ENCODE data around the gene PTCH2. TPM values are rescaled to one million over a fixed set of nuclear protein-coding genes. Genes with fewer than 3 reads are reported as not detected.

PTCH2 gene
- total RNA-seq, 2 experiments from 2014 or later, result 1.2 TPM

GRCh38 chr1:44807364-44808062, 35.5 kb downstream of the PTCH2 start:
- CTCF ChIA-PET, result interaction anchor here (1.7 to 6.5 kb wide), 3 partner anchors 7 to 77 kb away, joined by 6 to 57 read pairs (median 36); partner anchors contain the start of genes PLK3 and RNU5D-1
- peaks cover 0 to 4% of the 10 kb centered on the region in 2 experiments for H3K9me3 ChIP-seq (ENCODE audit: control insufficient read depth in 1 of 2, insufficient read depth in 1 of 2, low read length in 2 of 2)
- H3K4me3 Mint-ChIP-seq, result peak overlapping the region; percentile 83
- peaks cover 43% of the 10 kb centered on the region for H3K36me3 ChIP-seq (ENCODE audit: insufficient read depth, low read length)
- peak; percentile 82 to 98 (median 94) for DNase-seq
- POLR2A ChIA-PET, result interaction anchor here (0.7 to 16.3 kb wide), 15 partner anchors 6 to 880 kb away, joined by 3 to 599 read pairs (median 11); partner anchors contain the start of genes CCDC163, EIF2B3, GPBP1L1 and HECTD3
- peak overlapping the region; percentile 12 for H3K4me3 ChIP-seq (ENCODE audit: low read length)
- H3K9me3 Mint-ChIP-seq, result no peaks in the 10 kb centered on the region
- peaks cover 4% of the 10 kb centered on the region for H3K27me3 Mint-ChIP-seq
- TF ChIP-seq, protein P1, sequence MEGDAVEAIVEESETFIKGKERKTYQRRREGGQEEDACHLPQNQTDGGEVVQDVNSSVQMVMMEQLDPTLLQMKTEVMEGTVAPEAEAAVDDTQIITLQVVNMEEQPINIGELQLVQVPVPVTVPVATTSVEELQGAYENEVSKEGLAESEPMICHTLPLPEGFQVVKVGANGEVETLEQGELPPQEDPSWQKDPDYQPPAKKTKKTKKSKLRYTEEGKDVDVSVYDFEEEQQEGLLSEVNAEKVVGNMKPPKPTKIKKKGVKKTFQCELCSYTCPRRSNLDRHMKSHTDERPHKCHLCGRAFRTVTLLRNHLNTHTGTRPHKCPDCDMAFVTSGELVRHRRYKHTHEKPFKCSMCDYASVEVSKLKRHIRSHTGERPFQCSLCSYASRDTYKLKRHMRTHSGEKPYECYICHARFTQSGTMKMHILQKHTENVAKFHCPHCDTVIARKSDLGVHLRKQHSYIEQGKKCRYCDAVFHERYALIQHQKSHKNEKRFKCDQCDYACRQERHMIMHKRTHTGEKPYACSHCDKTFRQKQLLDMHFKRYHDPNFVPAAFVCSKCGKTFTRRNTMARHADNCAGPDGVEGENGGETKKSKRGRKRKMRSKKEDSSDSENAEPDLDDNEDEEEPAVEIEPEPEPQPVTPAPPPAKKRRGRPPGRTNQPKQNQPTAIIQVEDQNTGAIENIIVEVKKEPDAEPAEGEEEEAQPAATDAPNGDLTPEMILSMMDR (IDR thresholded peaks at IDR 0.05), result no peak
- peaks cover 62% of the 10 kb centered on the region for H3K36me3 Mint-ChIP-seq (ENCODE audit: low read depth)
- H3K4me1 ChIP-seq (ENCODE audit: insufficient read depth, low read length), result peaks cover 100% of the 10 kb centered on the region
- H3K27ac Mint-ChIP-seq, result peak overlapping the region; percentile 99
- peak overlapping the region; percentile 99 to 100 for H3K27ac ChIP-seq (ENCODE audit: low read depth in 1 of 2, low read length in 2 of 2)
- peak; percentile 56 for ATAC-seq (ENCODE audit: poor library complexity)
- H3K27me3 ChIP-seq (ENCODE audit: control insufficient read depth in 1 of 2, insufficient read depth in 2 of 2, low read length in 2 of 2), result no peaks in the 10 kb centered on the region
- intact Hi-C loops (cut with DNase I, micrococcal nuclease), result loop anchor here (10.0 kb wide), 3 partner anchors 177 to 777 kb away; partner anchors contain the start of genes NASP (in 2 of the 2), EIF2B3 (in 1 of the 2), HECTD3 (in 1 of the 2) and UROD (in 1 of the 2)
- H3K4me1 Mint-ChIP-seq (ENCODE audit: low read depth), result peaks cover 79% of the 10 kb centered on the region

- Mint-ChIP-seq H3K4me3 (peak within 1 kb of the TSS; percentile 83), H3K4me1 (ENCODE audit: low read depth) (peaks cover 79% of the 10 kb centered on the region), H3K27ac (peak within 1 kb of the TSS; percentile 99), H3K27me3 (peaks cover 4% of the 10 kb centered on the region), H3K36me3 (ENCODE audit: low read depth) (peaks cover 68% of the 10 kb centered on the region), H3K9me3 (no peaks in the 10 kb centered on the region)
- peaks cover 50% of the 10 kb centered on the region for H3K36me3 ChIP-seq (ENCODE audit: insufficient read depth, low read length)
- TF ChIP-seq, protein P1 (IDR thresholded peaks at IDR 0.05), result no peak
- H3K4me1 ChIP-seq (ENCODE audit: insufficient read depth, low read length), result peaks cover 100% of the 10 kb centered on the region
- intact Hi-C loops (cut with DNase I, micrococcal nuclease), result loop anchor here (10.0 kb wide), 3 partner anchors 178 to 778 kb away; partner anchors contain the start of genes NASP (in 2 of the 2), EIF2B3 (in 1 of the 2), HECTD3 (in 1 of the 2) and UROD (in 1 of the 2)
- peaks cover 0 to 4% of the 10 kb centered on the region in 2 experiments for H3K9me3 ChIP-seq (ENCODE audit: control insufficient read depth in 1 of 2, insufficient read depth in 1 of 2, low read length in 2 of 2)
- H3K27me3 ChIP-seq (ENCODE audit: control insufficient read depth in 1 of 2, insufficient read depth in 2 of 2, low read length in 2 of 2), result no peaks in the 10 kb centered on the region
- ChIA-PET CTCF (interaction anchor here (0.6 to 6.5 kb wide), 3 partner anchors 13 to 182 kb away, joined by 3 to 57 read pairs (median 6); partner anchors contain the start of gene RNU5D-1), POLR2A (interaction anchor here (0.6 to 16.3 kb wide), 9 partner anchors 16 to 497 kb away, joined by 3 to 599 read pairs (median 34); partner anchors contain the start of genes EIF2B3, HECTD3, RNU5D-1 and RPS8)
- peak within 1 kb of the TSS; percentile 99 to 100 for H3K27ac ChIP-seq (ENCODE audit: low read depth in 1 of 2, low read length in 2 of 2)
- DNase-seq, result no peak
- peak; percentile 6 for ATAC-seq (ENCODE audit: poor library complexity)
- peak within 1 kb of the TSS; percentile 12 for H3K4me3 ChIP-seq (ENCODE audit: low read length)
Observed at GRCh38 chr1:44806704-44807363, 36.2 kb downstream of the PTCH2 start, which contains the start of gene DYNLT4. TSS of gene DYNLT4 (minus strand) at chr1:44807351. CDS start at chr1:44806668, 683 bp downstream.
